Liver (tissue), 3 donors: Measurements from ENCODE around the gene OSBPL5.

Source experiments
- CTCF ChIP-seq: fragments of 150-350 bp; IDR thresholded peaks from 2 replicates; pipeline ENCODE4 v1.5.1; 2017; ENCODE audit warnings: improper control_type of control experiment, low read depth, low read length; ENCODE audit not compliant: missing input control
- JUND ChIP-seq, 2 donors: IDR thresholded peaks; 2 replicates each; pipeline ENCODE4 v1.6.1; 2016; ENCODE audit warnings: antibody characterized with exemption in 2 of 2
- MAX ChIP-seq: IDR thresholded peaks from 2 replicates; pipeline ENCODE4 v1.6.1; 2016; ENCODE audit warnings: antibody characterized with exemption
- RAD21 ChIP-seq, 2 donors: IDR thresholded peaks; 2 replicates each; pipeline ENCODE4 v1.6.1; 2016; ENCODE audit warnings: antibody characterized with exemption in 2 of 2, mild to moderate bottlenecking in 2 of 2
- donor health status: healthy.
- donor health status: healthy.

GRCh38 chr11:3199537-3200295 is 34.6 kb upstream of the OSBPL5 start:
- TF ChIP-seq CTCF (no peak), RAD21 (IDR thresholded peaks at IDR 0.05) (no peak), MAX (no peak), JUND (IDR thresholded peaks at IDR 0.05) (no peak)
